NCI-H2107 (cell line): ENCODE measurements around the gene PDXDC1.
"Not testable (repeated sequence)": the region's sequence is repeated elsewhere in the genome, so short reads cannot be mapped to it uniquely, and the experiment has no call there.

Experiments used
- DNase-seq: peaks from one replicate; lab custom pipeline; 2025; lab: John Stamatoyannopoulos, UW

The PDXDC1 gene, protein sequence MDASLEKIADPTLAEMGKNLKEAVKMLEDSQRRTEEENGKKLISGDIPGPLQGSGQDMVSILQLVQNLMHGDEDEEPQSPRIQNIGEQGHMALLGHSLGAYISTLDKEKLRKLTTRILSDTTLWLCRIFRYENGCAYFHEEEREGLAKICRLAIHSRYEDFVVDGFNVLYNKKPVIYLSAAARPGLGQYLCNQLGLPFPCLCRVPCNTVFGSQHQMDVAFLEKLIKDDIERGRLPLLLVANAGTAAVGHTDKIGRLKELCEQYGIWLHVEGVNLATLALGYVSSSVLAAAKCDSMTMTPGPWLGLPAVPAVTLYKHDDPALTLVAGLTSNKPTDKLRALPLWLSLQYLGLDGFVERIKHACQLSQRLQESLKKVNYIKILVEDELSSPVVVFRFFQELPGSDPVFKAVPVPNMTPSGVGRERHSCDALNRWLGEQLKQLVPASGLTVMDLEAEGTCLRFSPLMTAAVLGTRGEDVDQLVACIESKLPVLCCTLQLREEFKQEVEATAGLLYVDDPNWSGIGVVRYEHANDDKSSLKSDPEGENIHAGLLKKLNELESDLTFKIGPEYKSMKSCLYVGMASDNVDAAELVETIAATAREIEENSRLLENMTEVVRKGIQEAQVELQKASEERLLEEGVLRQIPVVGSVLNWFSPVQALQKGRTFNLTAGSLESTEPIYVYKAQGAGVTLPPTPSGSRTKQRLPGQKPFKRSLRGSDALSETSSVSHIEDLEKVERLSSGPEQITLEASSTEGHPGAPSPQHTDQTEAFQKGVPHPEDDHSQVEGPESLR

DNA sequence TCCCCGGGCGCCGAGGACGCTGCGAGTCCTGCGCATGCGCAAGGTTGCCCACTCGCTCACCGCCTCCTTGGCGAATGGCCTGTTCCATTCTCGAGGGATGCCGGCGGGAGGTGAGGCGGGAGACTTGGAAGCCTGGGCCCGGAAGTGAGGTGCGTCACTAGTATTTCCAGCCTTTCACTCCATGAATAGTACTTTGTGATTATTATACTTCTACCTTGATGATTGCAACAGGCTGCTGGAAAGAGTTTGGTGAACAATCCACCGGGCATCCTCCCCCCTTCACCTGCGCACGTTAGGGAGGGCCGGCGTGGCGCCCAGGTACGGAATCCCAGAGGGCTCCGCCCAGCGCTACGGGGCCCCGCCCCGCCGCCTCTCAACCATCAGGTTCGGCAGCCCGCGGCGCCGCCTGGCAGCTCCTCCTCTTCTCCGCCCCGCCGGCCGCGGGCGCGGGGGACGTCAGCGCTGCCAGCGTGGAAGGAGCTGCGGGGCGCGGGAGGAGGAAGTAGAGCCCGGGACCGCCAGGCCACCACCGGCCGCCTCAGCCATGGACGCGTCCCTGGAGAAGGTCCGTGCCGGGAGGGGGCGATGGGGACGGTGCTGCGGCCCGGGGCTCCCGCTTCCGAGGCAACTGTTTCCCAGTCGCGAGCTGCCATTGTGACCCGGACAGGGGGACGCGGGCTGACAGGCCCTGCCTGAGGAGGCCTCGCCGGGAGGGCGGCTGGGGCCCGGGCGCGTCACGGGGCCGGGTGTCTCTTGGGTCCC, at the start of gene PDXDC1:
Gene PDXDC1 (plus strand): TSS at position 371 of the 762 bp plus-strand sequence. CDS start 174 bp downstream, at position 545.
- DNase-seq: peak; percentile 86

DNA sequence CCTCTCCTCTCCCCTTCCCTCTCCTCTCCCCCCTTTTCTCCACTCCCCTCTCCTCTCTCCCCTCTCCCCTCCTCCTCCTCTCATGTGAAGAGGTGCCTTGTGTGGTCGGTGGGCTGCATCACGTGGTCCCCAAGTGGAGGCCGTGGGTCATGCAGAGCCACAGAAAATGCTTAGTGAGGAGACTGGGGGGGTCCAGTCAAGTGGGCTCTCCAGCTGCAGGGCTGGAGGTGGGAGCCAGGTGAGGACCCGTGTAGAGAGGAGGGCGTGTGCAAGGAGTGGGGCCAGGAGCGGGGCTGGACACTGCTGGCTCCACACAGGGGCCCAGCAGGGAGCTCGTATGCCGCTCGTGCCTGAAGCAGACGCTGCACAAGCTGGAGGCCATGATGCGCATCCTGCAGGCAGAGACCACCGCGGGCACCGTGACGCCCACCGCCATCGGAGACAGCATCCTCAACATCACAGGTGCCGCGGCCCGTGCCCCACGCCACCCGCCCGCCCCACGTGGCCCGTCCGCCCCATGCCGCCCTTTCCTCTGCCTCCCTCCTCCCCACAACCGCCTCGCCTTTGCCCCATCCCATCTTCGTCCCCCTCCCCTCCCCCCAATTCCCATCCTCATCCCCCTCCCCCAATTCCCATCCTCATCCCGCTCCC, 46.6 kb upstream of the PDXDC1 start:
- DNase-seq: not testable (repeated sequence)

DNA sequence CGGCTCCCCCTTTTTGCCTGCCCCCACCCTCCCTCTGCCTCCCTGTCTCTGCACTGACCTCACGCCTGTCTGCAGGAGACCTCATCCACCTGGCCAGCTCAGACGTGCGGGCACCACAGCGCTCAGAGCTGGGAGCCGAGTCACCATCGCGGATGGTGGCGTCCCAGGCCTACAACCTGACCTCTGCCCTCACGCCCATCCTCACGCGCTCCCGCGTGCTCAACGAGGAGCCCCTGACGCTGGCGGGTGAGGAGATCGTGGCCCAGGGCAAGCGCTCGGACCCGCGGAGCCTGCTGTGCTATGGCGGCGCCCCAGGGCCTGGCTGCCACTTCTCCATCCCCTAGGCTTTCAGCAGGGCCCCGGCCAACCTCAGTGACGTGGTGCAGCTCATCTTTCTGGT, 45.6 kb upstream of the PDXDC1 start:
- DNase-seq: not testable (repeated sequence)

DNA sequence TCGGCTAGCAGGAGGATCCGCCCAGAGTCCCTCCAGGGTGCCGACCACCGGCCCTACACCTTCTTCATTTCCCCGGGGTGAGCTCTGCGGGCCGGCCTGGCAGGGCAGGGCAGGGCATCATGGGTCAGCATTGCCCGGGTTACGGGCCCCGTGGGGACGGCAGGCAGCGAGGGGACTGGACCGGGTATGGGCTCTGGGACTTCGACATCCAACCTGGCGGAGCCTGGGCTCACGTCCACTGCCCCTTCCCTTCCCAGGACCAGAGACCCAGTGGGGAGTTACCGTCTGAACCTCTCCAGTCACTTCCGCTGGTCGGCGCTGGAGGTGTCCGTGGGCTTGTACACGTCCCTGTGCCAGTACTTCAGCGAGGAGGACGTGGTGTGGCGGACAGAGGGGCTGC, 44.6 kb upstream of the PDXDC1 start:
- DNase-seq: not testable (repeated sequence)

DNA sequence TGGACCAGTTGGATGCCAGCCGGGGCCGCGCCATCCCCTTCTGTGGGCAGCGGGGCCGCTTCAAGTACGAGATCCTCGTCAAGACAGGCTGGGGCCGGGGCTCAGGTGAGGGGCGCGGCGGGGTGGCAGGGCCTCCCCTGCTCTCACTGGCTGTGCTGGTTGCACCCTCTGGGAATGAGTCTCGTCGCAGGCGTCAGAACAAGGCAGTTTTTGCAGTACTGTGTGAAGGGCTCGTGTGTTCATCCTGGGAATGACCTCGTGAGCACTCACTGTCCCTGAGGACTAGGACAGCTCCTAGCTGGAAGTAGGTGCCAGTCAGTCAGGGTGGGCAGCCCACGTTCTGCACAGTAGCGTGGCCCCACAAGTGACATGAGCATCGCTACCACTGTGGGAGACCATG, 43.9 kb upstream of the PDXDC1 start:
- not testable (repeated sequence) for DNase-seq

DNA sequence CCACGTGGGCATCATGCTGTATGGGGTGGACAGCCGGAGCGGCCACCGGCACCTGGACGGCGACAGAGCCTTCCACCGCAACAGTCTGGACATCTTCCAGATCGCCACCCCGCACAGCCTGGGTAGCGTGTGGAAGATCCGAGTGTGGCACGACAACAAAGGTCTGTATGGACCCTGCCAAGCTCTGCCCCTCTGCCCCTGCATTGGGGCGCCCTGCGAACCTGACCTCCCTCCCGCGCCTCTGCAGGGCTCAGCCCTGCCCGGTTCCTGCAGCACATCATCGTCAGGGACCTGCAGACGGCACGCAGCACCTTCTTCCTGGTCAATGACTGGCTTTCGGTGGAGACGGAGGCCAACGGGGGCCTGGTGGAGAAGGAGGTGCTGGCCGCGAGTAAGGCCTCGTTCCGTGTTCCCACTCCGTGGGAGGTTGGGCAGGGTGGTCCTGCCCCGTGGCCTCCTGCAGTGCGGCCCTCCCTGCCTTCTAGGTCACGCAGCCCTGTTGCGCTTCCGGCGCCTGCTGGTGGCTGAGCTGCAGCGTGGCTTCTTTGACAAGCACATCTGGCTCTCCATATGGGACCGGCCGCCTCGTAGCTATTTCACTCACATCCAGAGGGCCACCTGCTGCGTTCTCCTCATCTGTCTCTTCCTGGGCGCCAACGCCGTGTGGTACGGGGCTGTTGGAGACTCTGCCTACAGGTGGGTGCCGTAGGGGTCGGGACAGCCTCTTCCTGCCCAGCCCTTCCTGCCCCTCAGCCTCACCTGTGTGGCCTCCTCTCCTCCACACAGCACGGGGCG, 42.0 kb upstream of the PDXDC1 start:
- DNase-seq: not testable (repeated sequence)

DNA sequence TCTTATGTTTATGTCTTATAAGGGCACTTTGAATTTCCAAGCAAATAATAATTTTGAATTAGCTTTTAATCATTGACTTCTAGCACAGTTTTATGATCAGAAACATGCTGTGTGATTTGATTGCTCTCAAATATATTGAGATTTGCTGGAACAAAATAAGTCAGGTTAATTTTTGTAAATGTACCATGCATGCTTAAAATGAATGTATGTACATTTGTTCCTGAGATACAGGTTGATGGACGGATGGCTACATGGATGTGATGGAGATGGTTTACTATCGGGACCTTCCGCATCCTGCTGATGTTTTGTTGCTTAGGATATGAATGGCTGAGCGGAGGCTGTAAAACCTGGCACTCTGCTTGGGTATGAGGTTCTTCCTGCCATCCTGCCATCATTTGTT, 37.7 kb upstream of the PDXDC1 start, which contains the start of gene NPIPA1:
Gene NPIPA1 (plus strand): TSS at position 301 of the 400 bp plus-strand sequence. CDS start 0 bp downstream, at position 301.
- DNase-seq: not testable (repeated sequence)

DNA sequence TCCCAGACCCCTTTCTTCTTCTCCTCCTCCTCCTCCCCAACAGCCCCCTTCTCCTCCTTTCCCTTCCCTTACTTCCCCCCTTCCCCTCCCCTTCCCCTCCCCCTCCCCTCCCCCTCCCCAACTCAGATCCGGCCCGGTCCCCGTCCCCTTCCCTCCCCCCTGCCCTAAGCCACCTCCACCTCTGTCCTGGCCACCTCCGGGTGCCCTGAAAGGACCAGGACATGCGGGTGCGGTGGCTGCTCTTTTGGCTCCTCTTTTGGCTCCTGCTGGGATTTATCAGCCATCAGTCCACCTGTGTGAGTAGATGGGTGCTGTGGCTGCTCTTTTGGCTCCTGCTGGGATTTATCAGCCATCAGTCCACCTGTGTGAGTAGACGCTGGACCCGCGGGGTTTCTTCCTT, 36.8 kb upstream of the PDXDC1 start:
- not testable (repeated sequence) for DNase-seq

DNA sequence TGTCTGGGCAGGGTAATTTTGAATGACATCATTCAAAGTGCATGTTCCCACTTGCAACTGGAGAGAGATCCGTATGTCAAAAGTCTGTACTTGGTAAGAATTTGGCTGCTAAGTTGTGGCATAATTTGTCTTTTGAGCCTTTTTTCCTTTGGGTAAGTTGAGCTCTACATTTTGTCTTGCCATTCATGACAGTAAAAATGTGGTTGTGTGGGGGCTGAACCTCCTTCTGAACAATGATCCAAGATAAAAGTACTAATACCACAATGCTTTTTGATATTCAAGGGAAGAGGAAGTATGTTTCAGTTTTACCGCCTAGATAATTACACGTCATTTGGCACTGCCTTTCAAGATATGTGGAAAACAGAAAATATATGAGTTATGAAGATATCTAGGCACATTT, 32.1 kb upstream of the PDXDC1 start:
- DNase-seq: not testable (repeated sequence)

DNA sequence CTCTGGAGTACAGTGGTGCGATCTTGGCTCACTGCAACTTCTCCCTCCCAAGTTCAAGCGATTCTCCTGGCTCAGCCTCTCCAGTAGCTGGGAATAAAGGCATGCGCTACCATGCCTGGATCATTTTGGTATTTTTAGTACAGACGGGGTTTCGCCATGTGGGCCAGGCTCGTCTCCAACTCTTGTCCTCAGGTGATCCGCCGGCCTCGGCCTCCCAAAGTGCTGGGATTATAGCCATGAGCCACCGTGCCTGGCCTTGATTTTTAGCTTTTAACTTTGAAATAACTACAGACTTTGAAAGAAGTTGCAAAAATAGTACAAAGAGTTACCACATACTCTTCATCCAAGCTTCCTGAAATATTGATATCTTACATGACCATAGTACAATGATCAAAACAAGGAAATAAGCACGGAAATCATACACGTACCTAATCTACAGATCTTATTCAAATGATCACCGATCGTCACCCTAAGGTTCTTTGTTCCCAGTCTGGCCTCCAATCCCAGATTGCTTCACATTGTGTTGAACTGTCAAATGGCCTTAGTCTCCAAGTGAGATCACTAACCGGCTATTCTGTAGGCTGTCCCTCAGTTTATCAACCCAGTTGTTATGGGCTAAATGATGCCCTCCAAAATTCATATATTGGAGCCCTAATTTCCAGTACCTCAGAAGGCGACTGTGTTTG, 19.1 kb upstream of the PDXDC1 start:
- no peak for DNase-seq

DNA sequence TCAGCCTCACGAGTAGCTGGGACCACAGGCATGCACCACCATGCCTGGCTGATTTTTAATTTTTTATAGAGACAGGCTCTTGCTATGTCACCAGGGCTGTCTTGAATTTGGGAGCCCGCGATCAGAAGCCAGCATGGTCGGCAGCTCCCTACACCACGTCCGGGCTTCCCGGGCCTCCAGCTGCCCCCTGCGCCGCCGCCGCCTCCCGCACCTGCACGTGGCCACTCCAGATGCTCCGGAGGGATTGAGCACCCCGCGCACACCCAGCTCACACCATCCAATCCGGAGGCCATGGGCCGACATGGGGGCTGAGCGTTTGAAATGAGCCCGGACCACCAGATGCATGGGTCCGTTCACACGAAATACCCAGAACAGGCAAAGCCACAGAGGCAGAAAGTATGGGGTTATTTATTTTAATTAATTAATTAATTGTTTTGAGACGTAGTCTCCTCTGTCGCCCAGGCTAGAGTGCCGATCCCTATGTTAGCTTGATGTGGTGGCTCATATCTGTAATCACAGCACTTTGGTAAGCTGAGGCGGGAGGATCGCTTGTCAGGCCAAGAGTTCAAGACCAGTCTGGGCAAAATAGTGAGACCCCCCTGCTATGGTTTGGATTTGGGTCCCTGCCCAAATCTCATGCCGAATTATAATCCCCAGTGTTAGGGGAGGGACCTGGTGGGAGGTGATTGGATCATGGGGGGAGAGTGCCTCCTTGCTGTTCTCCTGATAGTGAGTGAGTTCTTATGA, 17.1 kb upstream of the PDXDC1 start:
- no peak for DNase-seq

DNA sequence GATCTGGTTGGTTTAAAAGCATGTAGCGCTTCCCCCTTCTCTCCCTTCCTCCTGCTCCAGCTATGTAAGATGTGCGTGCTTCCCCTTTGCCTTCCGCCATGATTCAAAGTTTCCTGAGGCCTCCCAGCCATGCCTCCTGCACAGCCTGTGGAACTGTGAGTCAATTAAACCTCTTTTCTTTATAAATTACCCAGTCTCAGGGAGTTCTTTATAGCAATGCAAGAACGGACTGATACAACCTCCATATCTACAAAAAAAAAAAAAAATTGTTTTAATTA, 16.6 kb upstream of the PDXDC1 start:
- DNase-seq: no peak

DNA sequence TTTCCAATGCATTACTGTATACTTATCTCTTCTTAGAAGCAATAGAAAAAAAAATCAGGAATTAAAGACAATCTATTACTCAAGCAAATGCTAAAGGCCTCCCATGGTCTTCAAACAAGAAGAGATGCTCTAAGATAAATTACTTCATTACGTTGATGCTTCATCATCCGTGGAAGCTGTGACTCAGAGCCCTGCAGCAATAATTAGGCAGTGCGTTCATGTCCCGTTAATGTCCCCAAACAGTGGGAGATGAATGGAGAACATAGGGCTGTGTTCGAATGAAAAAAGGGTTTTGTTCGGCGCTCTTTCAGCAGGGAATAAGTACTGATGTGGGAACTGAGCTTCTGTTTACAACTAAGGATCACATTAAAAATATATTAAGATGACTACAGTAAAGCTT, 15.9 kb upstream of the PDXDC1 start:
- no peak for DNase-seq

DNA sequence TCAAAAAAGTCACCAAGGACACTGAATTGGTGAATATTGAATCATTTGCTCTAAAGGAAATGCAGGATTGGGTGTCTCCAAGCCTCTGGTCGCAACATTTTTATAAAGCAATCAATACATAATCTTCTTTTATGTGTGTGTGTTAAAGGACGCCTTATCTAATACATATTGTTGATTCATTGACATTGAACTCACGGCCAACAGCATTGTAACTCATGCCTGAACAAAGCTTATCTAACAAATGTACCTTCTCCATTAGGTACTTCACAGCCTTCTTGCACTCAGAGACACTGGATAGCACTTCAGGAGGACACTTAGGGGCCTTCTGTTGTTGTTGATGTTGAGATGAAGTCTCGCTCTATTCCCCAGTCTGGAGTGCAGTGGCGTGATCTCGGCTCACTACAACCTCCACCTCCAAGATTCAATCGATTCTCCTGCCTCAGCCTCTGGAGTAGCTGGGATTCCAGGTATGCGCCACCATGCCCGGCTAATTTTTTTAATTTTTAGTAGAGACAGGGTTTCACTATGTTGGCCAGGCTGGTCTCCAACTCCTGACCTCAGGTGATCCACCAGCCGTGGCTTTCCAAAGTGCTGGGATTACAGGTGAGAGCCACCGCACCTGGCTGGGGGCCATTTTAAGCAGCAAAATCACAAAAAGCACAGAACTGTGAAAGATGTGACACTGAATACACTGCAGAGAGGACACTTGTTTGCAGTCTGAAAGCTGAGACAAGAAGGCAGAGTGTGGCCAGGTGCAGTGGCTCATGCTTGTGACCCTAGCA, 13.2 kb upstream of the PDXDC1 start:
- DNase-seq: no peak

DNA sequence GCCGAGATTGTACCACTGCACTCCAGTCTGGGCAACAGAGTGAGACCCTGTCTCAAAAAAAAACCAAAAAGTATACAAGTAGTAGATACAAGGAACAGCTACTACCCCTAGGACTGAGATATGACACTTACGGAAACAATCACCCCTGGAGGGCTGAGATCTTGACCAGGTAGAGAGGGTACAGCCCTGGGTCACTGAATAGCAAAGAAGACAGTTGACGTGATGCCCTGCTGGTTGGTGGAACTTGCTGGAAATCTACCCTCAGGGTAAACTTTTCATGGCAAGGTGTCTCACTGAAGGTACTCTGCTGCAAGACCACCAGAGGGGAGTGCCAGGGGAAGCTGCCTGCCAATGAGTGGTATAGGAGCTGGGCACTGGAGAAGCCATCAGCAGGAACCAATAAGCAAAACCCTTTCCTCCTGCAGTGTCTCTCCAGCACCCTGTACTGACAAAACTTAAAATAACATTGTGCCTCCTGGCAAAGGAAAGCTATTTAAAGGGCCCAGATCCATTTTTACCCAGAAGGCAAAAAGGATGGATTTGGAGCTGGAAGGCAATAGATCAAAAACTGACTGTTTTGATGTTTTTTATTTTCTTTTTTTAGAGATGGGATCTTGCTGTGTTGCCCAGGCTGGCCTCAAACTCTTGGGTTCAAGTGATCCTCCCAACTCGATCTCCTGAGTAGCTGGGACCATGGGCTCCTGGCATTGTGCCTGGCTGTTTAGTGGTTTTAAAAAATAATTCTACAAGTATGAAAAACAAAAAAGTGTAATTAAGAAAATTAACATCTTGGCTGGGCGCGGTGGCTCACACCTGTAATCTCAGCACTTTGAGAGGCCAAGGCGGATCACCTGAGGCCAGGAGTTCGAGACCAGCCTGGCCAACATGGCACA, 11.3 kb upstream of the PDXDC1 start:
- DNase-seq: no peak

DNA sequence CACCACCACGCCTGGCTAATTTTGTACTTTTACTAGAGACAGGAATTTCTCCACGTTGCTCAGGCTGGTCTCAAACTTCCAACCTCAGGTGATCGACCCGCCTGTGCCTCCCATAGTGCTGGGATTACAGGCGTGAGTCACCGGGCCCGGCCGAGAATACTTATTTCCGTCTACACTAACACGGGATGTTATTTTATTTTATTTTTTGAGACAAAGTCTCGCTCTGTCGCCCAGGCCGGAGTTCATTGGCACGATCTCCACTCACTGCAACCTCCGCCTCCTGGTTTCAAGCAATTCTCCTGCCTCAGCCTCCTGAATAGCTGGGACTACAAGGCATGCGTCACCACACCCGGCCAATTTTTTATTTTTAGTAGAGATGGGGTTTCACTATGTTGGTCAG, 9.5 kb upstream of the PDXDC1 start:
- no peak for DNase-seq

DNA sequence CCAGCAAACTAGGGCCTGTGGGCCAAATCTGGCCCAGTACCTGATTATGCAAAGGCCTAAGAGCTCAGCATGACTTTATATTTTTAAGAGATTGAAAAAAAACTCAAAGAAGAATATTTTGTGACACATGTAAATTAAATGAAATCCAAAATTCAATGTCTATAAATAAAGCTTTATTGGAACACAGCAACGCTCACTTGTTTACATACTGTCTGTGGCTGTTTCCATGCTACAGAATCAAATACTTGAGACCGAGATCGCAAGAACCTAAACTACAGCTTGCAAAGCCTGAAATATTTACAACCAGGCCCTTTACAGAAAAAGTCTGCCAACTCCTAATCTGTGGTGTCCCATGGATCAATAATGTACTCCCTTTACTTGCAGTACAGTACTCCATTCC, 5.0 kb upstream of the PDXDC1 start:
- not testable (repeated sequence) for DNase-seq
